ENCODE measurements around the gene ZP3.

DNA sequence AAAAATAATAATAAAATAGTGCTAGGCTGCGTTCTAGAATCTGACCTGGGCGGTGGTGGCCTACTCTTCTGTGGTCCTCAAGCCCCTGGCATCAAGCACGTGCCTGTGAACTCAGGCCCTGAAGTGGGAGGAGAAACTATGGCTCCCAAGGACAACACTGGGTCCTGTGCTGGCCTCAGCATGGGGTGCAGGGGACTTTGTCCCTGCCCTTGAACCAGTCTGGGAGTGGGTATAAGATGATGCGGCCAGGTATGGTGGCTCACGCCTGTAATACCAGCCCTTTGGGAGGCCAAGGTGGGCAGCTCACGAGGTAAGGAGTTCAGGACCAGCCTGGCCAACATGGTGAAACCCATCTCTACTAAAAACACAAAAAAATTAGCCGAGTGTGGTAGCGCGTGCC, 5.5 kb downstream of the ZP3 start:
- TF ChIP-seq CTCF (IDR thresholded peaks at IDR 0.05) (no peak), POLR2A (IDR thresholded peaks at IDR 0.05) (no peak)
